HG03025 (cell line): Measurements from ENCODE around the gene SUFU.

Source experiments
- ATAC-seq: cut with Tn5 transposase; IDR thresholded peaks from one replicate; pipeline ENCODE4 v1.9.1; 2021; ENCODE audit warnings: mild to moderate bottlenecking, moderate library complexity; ENCODE audit not compliant: unreplicated experiment, low FRiP score

The SUFU gene

GRCh38 chr10:102682416-102682815, 178.6 kb downstream of the SUFU start:
- ATAC-seq: no peak

- ATAC-seq: no peak
These were observed 179.2 kb downstream of the SUFU start for GRCh38 chr10:102682981-102683380.
